Measurements from ENCODE around the gene SLITRK2.

Gene SLITRK2

GRCh38 chrX:145853181-145853580 lies 35.6 kb downstream of the SLITRK2 start:
- DNase-seq, result no peak

DNA sequence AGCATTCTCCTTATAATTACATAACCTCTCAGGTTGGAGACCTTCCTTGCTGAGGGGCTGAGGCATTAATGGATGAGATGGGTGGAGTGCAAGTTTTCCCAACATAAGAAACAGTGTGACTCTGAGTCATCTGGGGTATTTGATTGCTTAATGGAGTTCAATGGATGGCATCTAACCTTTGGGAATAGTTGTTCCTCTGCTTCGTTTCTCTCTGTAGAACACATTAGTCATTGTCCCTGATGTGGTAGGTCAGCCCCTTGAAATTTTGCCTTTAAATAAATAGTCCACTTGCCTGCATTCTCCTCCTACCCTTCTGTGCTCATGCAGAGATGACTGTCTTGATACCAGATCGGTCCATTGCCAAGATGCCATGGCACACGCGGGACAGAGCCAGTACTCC lies 38.6 kb downstream of the SLITRK2 start:
- DNase-seq, result no peak

DNA sequence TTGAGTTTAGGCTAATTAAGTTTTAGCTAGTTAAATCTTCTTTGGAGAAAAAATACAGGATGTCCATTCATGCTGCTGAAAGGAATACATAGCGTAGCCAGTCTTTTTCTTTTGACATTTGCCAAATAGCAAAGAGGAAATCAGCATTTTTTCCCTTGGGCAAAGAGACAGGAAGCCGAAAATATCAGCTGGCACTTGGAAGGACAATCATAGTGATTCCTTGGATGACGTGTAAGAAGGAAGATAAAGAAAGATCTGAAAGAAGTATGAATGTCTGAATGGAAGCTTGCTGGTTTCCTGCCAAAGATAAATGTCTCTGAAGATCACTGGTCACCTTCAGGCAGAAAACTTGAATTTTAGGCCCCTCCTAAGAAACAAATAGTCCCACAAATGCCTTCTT lies 44.2 kb downstream of the SLITRK2 start:
- no peak for DNase-seq

DNA sequence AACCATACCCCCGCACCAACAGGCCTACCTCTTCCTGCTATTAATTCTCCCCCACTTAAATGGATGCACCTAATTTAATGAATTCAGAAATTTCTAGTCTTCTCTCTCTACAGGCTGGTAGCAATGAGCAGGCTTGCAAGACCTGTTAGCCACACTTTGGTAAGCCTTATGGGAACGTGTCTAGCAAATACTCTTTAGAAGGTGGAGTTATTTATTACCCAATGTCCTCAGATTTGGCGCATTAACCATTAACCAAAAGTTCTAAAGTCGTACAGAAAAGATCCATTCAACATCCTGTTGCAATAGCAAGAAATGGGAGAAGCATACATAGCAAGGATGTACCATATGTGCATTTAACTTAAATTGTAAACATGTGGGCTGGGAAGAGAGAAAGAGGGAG lies 47.5 kb downstream of the SLITRK2 start:
- no peak for DNase-seq
